Heart right ventricle (tissue), 16 donors: Measurements from ENCODE around the gene EML1. TPM values are rescaled to one million over a fixed set of nuclear protein-coding genes. Genes with fewer than 3 reads are reported as not detected.
A peak's percentile ranks its signal among the peaks of the same experiment; 100 is the strongest.

ENCODE experiments used
- ATAC-seq, 8 donors: fragments of 200-7000 bp; cut with Tn5 transposase; one replicate each; pipeline ENCODE4 v1.9.1; 2020; ENCODE audit warnings: mild to moderate bottlenecking in 8 of 8, moderate library complexity in 8 of 8, moderate number of reproducible peaks in 1 of 8
- DNase-seq, 2 donors: peaks; one replicate each; pipeline ENCODE4 v3.0.0-alpha.2; 2020
- H3K27ac ChIP-seq, 10 donors: fragments of 200-600 bp; sonication (generic) in 2 of 10; one replicate each; pipeline versions ENCODE4 v1.5.0 to v1.8.0; 2020 to 2022; ENCODE audit warnings: mild to moderate bottlenecking in 3 of 10
- H3K27me3 ChIP-seq, 7 donors: fragments of 200-600 bp; one replicate each; pipeline ENCODE4 v1.8.0; 2021 to 2022; ENCODE audit warnings: mild to moderate bottlenecking in 2 of 7
- H3K36me3 ChIP-seq, 9 donors: fragments of 200-600 bp; sonication (generic) in 1 of 9; one replicate each; pipeline versions ENCODE4 v1.5.0 to v1.8.0; 2020 to 2022; ENCODE audit warnings: mild to moderate bottlenecking in 2 of 9
- H3K4me1 ChIP-seq, 9 donors: fragments of 200-600 bp; sonication (generic) in 1 of 9; one replicate each; pipeline versions ENCODE4 v1.5.0 to v1.8.0; 2020 to 2022; ENCODE audit warnings: mild to moderate bottlenecking in 4 of 9
- H3K4me3 ChIP-seq, 10 donors: fragments of 200-600 bp; sonication (generic) in 2 of 10; one replicate each; pipeline versions ENCODE4 v1.5.0 to v1.8.0; 2020 to 2022; ENCODE audit warnings: mild to moderate bottlenecking in 7 of 10, moderate library complexity in 2 of 10
- H3K9me3 ChIP-seq, 11 donors: fragments of 200-600 bp in 10 of 11; sonication (generic) in 2 of 11; one replicate each; pipeline versions ENCODE4 v1.5.0 to v1.8.0; 2013 to 2022; ENCODE audit warnings: mild to moderate bottlenecking in 2 of 11, control low read depth in 1 of 11, moderate library complexity in 1 of 11
- WGBS, 2 donors: extraction: QIAGEN DNeasy Blood & Tissue Kit; methylation state at CpG; one replicate each; pipeline ENCODE4 v1.1.7; 2013; ENCODE audit warnings: inconsistent platforms in 1 of 2; 5-methylcytosine and 5-hydroxymethylcytosine counted together
- intact Hi-C, 10 donors: fragments of 100-400 bp; cut with DNase I; formaldehyde crosslinking; loops; one replicate each; pipeline versions ENCODE4 v1.11.1 to v1.14.2; 2022
- polyA plus RNA-seq, 2 donors: library from polyadenylated mRNA; stranded (reverse); fragments of 200-250 nt; gene quantifications; one replicate each; pipeline ENCODE4 v1.2.3, GENCODE V29; 2013
- total RNA-seq, 10 donors: library from RNA; stranded (reverse); fragmentation: NEBNext Ultra II Directional in 3 of 10; extraction: Animal tissue kit (Norgen Biotek cat#: 25700) in 3 of 10; gene quantifications; one replicate each; pipeline versions ENCODE4 v1.2.1 to v1.2.4, GENCODE V29; 2021 to 2023
- TF ChIP-seq, protein P1 (sequence below), 9 donors: fragments of 200-600 bp; sonication (generic) in 2 of 9; IDR thresholded peaks; one replicate each; pipeline versions ENCODE4 v1.5.0 to v1.8.0; 2021 to 2022; ENCODE audit warnings: antibody characterized with exemption in 9 of 9, mild to moderate bottlenecking in 5 of 9, moderate library complexity in 1 of 9
- donor health status: Arrhythmogenic right ventricular cardiomyopathy.
- donor health status: ischemic (EF 13 %, LVEDD 7.1; RV severe dilation, severe dysfunction).
- donor health status: healthy with polysubstance abuse.
- donor health status: DM: no; HTN: yes; CAD: no.
- donor health status: DM: no; HTN: no; CAD: no.
- donor health status: ischemic (EF 25% LVEDD 6.9; RV normal size, moderate dysfunction).
- donor health status: ischemic (EF 25% LVEDD 5.7; RV mildly dilated, moderate dysfunction).
- donor health status: healthy.
- donor health status: DM: yes; HTN: yes; CAD: no.
- donor health status: Ischemic cardiomyopathy.
- donor health status: ischemic (EF 35%, LVEDD 5.7; RV mildly dilated, moderate dysfunction).
- donor health status: nonischemic (EF 11% LVEDD 7.7; RV severe dilation, severe dysfunction).
- donor health status: DM: yes; HTN: yes; CAD: no.
- donor health status: PGD.
- donor health status: ischemic (EF 29% LVEDD 5.4; RV normal size, mild dysfunction).
- donor health status: nonischemic (EF 23%, LVEDD 6.1; RV moderate dilation, normal function).

Gene EML1
- total and polyA plus RNA-seq, 12 donors: 9.1 to 49.2 (median 33.8) TPM

DNA sequence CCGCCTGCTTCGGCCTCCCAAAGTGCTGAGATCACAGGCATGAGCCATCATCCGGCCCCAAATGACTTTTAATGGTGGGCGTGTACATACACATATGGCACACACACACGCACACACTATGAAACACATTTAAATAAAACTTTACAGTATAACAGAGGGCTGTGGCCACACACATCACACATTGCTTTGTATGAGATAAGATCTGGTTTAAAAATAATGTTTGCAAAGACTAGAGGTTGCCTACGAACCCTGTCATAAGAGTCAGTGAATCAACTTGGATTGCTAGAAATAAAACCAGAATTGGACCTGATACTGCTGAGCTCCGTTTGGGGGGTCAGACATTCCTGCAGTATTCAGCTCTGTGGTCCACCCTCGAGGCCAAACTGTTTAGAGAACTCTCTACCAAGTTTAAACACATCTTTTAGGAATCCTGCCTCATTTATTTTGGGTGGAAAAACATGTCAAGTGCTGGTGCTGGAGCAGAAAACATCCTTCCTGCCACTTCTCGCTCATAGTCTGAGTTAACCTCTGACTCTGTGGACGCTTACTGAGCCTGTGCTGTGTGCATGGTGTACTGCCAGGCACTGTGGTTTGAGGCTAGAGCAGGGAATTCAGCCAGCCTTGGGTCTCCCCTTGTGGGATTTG, 47.8 kb upstream of the EML1 start:
- no peaks in the 10 kb centered on the region for H3K27me3 ChIP-seq
- TF ChIP-seq, protein P1, sequence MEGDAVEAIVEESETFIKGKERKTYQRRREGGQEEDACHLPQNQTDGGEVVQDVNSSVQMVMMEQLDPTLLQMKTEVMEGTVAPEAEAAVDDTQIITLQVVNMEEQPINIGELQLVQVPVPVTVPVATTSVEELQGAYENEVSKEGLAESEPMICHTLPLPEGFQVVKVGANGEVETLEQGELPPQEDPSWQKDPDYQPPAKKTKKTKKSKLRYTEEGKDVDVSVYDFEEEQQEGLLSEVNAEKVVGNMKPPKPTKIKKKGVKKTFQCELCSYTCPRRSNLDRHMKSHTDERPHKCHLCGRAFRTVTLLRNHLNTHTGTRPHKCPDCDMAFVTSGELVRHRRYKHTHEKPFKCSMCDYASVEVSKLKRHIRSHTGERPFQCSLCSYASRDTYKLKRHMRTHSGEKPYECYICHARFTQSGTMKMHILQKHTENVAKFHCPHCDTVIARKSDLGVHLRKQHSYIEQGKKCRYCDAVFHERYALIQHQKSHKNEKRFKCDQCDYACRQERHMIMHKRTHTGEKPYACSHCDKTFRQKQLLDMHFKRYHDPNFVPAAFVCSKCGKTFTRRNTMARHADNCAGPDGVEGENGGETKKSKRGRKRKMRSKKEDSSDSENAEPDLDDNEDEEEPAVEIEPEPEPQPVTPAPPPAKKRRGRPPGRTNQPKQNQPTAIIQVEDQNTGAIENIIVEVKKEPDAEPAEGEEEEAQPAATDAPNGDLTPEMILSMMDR (IDR thresholded peaks at IDR 0.05): no peak
- peaks cover 32 to 85% (median 68%) of the 10 kb centered on the region in 9 donors for H3K4me1 ChIP-seq
- no peak for DNase-seq
- 51 to 67% methylated on average over 10 of the region's 10 CpGs for WGBS, 2 donors
- H3K9me3 ChIP-seq: no peaks in the 10 kb centered on the region
- intact Hi-C loops: no loop called here
- H3K4me3 ChIP-seq: no peak overlapping the region
- no peaks in the 10 kb centered on the region for H3K36me3 ChIP-seq
- ATAC-seq: peak in 3 of 8 donors; percentile 20 to 34 (median 29)
- peak overlapping the region in 8 of 10 donors; percentile 45 to 90 (median 84) for H3K27ac ChIP-seq

DNA sequence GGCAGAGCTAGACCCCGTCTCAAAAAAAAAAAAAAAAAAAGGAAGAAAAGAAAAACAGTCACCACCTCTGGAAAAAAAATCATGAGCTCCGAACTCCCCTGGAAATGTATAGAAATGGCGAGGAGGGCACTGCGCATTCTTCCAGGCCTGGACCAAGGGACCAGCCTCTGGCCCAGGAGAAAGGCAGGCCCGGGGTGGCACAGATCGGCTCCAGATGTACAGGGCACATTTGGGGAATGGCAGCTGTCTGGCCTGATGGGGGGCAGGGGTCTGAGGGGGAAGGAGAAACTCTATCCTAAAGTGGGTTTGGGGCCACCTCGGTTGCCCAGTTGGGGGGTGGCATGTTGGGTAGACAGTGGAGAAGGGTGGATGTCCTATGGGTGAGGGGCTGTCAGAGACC, 46.0 kb upstream of the EML1 start:
- H3K27ac ChIP-seq: peak overlapping the region in 8 of 10 donors; percentile 62 to 90 (median 84)
- WGBS, 2 donors: 80 to 82% methylated on average over 6 to 7 of the region's 7 CpGs
- H3K36me3 ChIP-seq: no peaks in the 10 kb centered on the region
- ATAC-seq (no peak), DNase-seq (no peak)
- TF ChIP-seq, protein P1 (IDR thresholded peaks at IDR 0.05): no peak
- H3K4me3 ChIP-seq: peak overlapping the region in 1 of 10 donors; percentile 13
- intact Hi-C loops: no loop called here
- peaks cover 35 to 86% (median 63%) of the 10 kb centered on the region in 9 donors for H3K4me1 ChIP-seq
- H3K9me3 ChIP-seq: no peaks in the 10 kb centered on the region
- H3K27me3 ChIP-seq: no peaks in the 10 kb centered on the region

DNA sequence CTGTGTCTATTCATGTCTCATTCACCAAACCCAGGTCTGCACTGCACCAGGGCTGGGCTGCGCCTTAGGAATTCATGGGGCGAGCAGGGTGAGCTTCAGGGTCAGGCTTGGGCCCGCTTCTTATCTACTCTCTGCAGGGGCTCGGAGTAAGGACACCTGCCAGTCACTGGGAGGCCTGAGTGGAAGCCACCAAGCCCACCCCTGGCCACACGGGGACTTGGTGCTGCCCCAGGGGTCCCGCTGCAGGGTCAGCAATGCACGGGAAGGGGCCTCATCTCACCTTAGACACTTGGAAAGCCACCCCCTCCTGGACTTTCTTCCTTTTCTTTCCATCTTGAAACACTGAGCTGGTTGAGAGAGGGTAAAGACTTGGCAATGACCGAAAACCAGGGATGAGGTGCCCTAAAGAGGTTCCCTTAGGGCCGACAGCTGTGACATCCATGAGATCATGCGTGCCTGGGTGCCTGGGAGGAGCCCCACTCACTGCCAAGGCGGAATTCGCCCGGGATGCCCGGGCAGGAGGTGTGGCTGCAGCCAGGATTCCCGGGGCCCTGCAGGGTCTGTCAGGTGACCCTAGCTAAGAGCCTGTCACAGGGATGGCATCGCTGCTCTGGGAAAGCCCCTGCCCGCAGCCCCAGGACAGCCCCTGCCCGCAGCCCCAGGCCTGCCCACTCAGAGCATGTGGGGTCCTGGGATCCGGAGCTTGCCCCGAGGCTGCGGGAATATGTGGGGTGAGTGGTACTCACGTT, 45.5 kb upstream of the EML1 start:
- intact Hi-C loops: no loop called here

DNA sequence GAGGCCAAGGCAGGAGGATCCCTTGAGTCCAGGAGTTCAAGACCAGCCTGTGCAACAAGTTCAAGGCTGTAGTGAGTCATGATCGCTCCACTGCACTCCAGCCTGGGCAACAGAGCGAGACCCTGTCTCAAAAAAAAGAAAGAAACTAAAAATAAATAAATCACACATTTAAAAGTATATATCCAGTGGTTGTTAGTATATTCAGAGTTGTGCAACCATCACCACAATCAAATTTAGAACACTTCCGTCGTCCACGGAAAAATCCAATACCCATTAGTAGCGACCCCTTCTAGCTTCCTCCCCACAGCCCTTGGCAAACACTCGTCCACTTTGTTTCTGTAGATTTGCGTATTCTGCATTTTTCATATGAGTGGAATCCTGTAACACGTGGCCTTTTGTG, 44.7 kb upstream of the EML1 start:
- WGBS, 2 donors: 86 to 87% methylated on average over 9 of the region's 9 CpGs
- Histone ChIP-seq H3K4me1 (peaks cover 42 to 88% (median 73%) of the 10 kb centered on the region in 9 donors), H3K9me3 (no peaks in the 10 kb centered on the region), H3K36me3 (no peaks in the 10 kb centered on the region), H3K27me3 (peaks cover 0 to 4% (median 0%) of the 10 kb centered on the region in 7 donors), H3K4me3 (no peak overlapping the region), H3K27ac (peak overlapping the region in 4 of 10 donors; percentile 83 to 90 (median 88))
- TF ChIP-seq, protein P1 (IDR thresholded peaks at IDR 0.05): no peak
- intact Hi-C loops: no loop called here
- ATAC-seq (no peak), DNase-seq (no peak)

More for the DNA sequence above, 45.5 kb upstream of the EML1 start:
- H3K27me3 ChIP-seq: no peaks in the 10 kb centered on the region
- peaks cover 39 to 86% (median 68%) of the 10 kb centered on the region in 9 donors for H3K4me1 ChIP-seq
- peak overlapping the region in 8 of 10 donors; percentile 62 to 90 (median 84) for H3K27ac ChIP-seq
- TF ChIP-seq, protein P1 (IDR thresholded peaks at IDR 0.05): no peak
- WGBS, 2 donors: 81 to 88% methylated on average over 22 of the region's 22 CpGs
- DNase-seq (no peak), ATAC-seq (no peak)
- no peaks in the 10 kb centered on the region for H3K36me3 ChIP-seq
- no peaks in the 10 kb centered on the region for H3K9me3 ChIP-seq
- H3K4me3 ChIP-seq: no peak overlapping the region
